HUES6 (cell line): Measurements from ENCODE around the gene CETP.

Experiments used
- H3K27ac ChIP-seq: 2 replicates; pipeline ENCODE4 v1.7.0; 2013; ENCODE audit warnings: low read depth, mild to moderate bottlenecking, low read length, inconsistent platforms
- H3K27me3 ChIP-seq: 2 replicates; pipeline ENCODE4 v1.6.1; 2013; ENCODE audit warnings: low read length; ENCODE audit not compliant: control insufficient read depth, insufficient read depth
- H3K36me3 ChIP-seq: 2 replicates; pipeline ENCODE4 v1.6.1; 2013; ENCODE audit warnings: low read length; ENCODE audit not compliant: control insufficient read depth, insufficient read depth
- H3K4me1 ChIP-seq: 2 replicates; pipeline ENCODE4 v1.6.1; 2013; ENCODE audit warnings: low read length; ENCODE audit not compliant: control insufficient read depth, insufficient read depth
- H3K4me3 ChIP-seq: 2 replicates; pipeline ENCODE4 v1.5.1; 2013; ENCODE audit warnings: low read depth, low read length
- H3K9ac ChIP-seq: one replicate; pipeline ENCODE4 v1.6.1; 2013; ENCODE audit warnings: mild to moderate bottlenecking, low read length
- H3K9me3 ChIP-seq: 2 replicates; pipeline ENCODE4 v1.6.1; 2013; ENCODE audit warnings: low read depth, low read length; ENCODE audit not compliant: control insufficient read depth, insufficient read depth

Gene CETP

DNA sequence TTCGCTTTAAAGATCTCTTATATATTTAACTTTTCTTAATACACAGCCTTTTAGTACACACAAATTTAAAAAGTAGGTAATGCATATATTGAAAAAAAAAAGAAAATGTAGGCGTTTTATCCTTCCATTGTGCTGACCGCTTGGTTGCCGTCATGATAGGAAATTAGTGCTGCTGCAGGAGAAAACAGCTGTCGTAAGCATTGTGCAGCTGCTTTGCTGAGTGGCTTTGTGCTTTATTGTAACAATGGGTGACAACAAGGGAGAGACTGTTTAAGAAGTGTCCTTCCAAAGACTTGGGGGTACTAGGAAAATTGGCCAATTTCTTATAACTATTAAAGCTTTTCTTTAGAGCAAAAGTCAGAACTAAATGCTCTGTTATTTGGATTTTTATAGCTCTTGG, 24.8 kb upstream of the CETP start:
- Histone ChIP-seq H3K9me3 (no peaks in the 10 kb centered on the region), H3K4me1 (0 out of 2 replicates have a peak, but pooled peaks cover 3% of the 10 kb centered on the region), H3K9ac (no peak overlapping the region), H3K4me3 (no peak overlapping the region), H3K27ac (no peak overlapping the region), H3K27me3 (no peaks in the 10 kb centered on the region), H3K36me3 (peaks cover 71% of the 10 kb centered on the region)

DNA sequence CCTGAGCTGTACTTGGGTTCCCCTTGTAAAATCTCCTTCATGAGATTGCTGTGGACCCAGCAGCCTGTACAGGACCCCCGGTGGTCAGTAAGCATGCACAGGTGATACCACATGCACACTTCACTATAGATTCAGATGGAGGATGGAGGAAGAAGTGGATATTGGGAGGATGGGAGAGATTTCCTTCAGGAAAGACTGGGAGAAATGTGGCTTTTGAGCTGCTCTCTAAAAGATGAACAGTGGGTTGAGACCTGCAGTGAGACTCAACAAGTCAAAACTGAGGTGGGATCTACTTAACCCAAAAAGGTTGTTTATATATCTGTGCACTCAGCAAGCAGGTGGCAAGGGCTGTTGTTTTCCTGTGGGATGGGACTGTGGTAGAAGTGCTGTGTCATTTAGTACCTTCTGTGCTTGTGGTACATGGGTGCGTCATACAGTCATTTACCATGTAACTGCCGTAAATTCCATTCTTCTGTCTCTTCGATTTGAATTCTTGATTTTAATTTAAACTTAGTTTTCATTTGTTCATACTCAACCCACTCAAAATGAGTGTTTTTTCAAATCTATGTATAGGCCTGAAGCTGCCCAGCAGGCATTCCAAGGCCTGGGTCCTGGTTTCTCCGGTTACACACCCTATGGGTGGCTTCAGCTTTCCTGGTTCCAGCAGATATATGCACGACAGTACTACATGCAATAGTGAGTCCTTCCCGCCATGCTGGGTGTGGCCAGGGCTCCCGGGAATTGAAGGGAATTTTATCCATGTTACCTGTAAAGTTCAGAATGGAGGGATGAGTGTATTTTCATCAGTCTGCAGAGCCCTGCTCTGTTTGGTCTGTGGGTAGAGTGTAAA, 22.9 kb upstream of the CETP start:
- H3K36me3 ChIP-seq, result peaks cover 90% of the 10 kb centered on the region
- H3K27me3 ChIP-seq, result no peaks in the 10 kb centered on the region
- no peak overlapping the region for H3K27ac ChIP-seq
- H3K4me1 ChIP-seq, result 0 out of 2 replicates have a peak, but pooled peaks cover 3% of the 10 kb centered on the region
- H3K4me3 ChIP-seq, result no peak overlapping the region
- no peaks in the 10 kb centered on the region for H3K9me3 ChIP-seq
- H3K9ac ChIP-seq, result no peak overlapping the region

DNA sequence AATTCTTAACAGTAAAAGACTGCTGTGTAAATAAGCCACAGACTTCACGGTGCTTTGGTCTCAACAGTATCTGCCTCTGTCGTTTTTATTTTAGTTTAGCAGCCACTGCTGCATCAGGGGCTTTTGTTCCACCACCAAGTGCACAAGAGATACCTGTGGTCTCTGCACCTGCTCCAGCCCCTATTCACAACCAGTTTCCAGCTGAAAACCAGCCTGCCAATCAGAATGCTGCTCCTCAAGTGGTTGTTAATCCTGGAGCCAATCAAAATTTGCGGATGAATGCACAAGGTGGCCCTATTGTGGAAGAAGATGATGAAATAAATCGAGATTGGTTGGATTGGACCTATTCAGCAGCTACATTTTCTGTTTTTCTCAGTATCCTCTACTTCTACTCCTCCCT, 21.9 kb upstream of the CETP start:
- Histone ChIP-seq H3K27ac (no peak overlapping the region), H3K4me1 (no peaks in the 10 kb centered on the region), H3K9ac (no peak overlapping the region), H3K27me3 (no peaks in the 10 kb centered on the region), H3K4me3 (no peak overlapping the region), H3K9me3 (no peaks in the 10 kb centered on the region), H3K36me3 (peaks cover 98% of the 10 kb centered on the region)

DNA sequence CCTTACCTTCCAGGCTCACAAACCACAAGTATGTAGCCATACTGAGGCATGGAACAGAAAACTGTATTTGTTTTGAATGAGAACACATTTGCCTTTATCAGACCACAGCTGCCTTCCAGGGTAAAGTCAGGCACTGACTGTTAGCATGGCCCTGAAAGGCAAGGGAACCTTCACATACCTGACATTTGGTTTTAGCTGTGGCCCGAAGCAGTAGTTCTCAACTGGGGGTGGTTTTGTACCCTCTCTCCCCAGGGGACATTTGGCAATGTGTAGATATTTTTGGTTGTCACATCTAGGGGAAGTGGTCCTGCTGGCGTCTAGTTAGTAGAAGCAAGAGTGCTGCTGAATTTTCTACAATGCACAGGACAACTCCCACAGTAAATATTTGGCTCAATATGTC, 20.7 kb upstream of the CETP start:
- Histone ChIP-seq H3K27ac (no peak overlapping the region), H3K36me3 (peaks cover 94% of the 10 kb centered on the region), H3K4me1 (no peaks in the 10 kb centered on the region)

DNA sequence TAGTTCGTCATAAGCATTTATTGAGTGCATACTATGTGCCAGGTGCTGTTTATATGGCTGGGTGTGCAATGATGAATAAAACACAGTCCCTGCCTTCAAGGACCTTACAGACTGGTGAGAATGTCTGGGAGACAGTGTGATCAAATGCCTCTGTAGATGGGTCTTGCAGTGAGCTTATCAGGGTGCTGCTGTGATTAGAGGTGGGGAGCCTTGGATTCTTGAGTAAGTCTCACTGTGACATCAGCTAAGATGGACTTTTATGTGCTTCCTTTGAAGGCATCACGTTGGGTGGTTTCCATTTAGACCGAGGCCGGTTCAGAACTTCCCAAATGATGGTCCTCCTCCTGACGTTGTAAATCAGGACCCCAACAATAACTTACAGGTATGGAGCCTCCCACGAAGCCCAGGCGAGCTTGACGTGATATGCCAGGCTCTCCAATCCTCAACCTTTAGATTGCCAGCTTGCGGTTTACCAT, 19.9 kb upstream of the CETP start:
- Histone ChIP-seq H3K4me3 (no peak overlapping the region), H3K9me3 (no peaks in the 10 kb centered on the region), H3K27ac (no peak overlapping the region), H3K36me3 (peaks cover 86% of the 10 kb centered on the region), H3K27me3 (no peaks in the 10 kb centered on the region), H3K9ac (no peak overlapping the region), H3K4me1 (no peaks in the 10 kb centered on the region)

More for the DNA sequence above, 20.7 kb upstream of the CETP start:
- H3K4me3 ChIP-seq, result no peak overlapping the region
- no peaks in the 10 kb centered on the region for H3K9me3 ChIP-seq
- no peak overlapping the region for H3K9ac ChIP-seq
- H3K27me3 ChIP-seq, result no peaks in the 10 kb centered on the region

DNA sequence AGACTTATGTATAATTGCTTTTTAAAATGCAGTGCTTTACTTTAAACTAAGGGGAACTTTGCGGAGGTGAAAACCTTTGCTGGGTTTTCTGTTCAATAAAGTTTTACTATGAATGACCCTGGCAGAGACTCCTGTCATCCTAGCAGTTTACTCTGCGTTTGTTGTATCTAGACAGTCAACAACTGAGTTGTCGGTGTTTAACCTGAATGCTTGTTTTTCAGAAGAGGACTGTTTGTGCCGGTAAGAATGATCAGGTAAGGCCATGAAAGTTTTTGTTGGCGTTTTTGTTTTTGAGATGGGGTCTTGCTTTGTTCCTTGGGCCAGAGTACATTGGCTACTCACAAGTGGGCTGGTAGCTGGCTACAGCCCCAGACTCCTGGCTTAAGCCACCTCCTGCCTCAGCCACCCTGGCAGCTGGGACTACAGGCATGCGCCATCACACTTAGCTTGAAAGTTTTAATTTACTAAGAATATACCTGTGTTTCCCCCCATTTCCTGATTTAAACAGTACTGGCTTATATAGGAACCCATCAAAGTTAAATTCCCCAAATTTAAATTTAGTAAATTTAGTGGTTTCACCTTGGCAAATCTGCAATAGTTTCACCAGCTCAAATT, 17.9 kb upstream of the CETP start:
- H3K9ac ChIP-seq, result no peak overlapping the region
- no peak overlapping the region for H3K4me3 ChIP-seq
- H3K9me3 ChIP-seq, result no peaks in the 10 kb centered on the region
- peaks cover 67% of the 10 kb centered on the region for H3K36me3 ChIP-seq
- H3K4me1 ChIP-seq, result 0 out of 2 replicates have a peak, but pooled peaks cover 5% of the 10 kb centered on the region
- H3K27me3 ChIP-seq, result no peaks in the 10 kb centered on the region
- H3K27ac ChIP-seq, result no peak overlapping the region

DNA sequence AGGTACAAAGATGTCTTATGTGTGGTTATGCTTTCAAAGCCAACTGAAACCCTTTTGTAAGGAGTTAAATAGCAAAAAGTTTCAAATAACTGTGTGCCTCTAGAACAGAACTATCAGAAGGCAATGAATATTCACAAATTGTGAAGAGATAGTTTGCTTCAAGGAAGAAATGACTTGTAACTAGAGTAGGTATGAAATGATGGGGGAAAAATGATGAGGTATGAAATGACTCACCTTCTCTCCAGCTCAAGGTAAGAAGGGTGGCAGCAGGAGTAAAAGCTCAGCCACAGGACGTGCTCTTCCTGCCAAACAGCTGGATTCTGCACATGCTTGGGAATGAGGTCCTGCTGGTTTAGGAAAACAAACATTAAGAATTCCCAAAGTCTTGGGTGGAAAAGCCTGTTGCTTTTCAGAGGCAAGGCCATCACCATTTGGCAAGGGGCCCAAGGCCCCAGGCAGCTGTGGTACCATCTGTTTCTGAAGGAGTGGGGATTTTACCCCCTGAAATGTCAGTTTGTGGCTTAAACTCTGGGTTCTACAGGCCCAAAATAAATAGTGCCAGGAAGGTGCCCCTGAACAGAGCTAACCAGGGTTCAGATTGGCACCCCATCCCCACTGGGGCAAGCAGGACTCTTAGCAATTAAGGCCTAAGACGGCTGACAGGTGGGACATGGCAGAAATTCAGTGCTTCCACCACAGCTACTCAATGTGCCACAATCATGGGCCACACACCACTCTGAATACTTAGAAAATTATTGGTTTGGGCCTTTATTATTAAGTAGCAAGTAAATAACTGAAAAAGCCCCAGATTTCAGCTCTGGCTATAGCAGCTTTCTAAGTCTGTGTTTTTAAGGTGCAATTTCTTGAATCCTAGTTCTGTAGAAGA, 16.6 kb upstream of the CETP start:
- H3K9ac ChIP-seq, result no peak overlapping the region

DNA sequence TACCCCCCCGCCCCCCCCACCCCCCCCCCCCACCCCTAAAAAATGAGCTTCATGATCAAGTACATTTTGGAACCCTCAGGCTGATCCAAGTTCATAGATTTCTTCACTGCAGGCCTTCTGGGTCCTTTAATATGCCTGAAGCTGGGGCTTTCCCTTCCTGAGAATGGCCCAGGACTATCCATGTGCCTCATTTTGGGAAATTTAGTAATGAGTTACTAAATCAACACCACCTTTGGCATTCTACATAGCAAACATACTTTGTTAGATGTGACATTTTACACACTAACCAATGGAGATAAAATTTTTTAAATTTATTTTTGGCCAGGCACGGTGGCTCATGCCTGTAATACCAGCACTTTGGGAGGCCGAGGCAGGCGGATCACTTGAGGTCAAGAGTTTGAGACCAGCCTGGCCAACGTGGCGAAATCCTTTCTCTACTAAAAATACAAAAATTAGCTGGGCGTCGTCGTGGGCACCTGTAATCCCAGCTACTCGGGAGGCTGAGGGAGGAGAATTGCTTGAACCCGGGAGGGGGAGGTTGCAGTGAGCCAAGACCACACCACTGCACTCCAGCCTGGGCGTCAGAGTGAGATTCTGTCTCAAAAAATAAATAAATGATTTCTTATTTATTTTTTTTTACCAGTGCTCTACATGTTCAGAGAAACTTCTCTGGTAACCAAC, 15.8 kb upstream of the CETP start:
- H3K27me3 ChIP-seq, result no peaks in the 10 kb centered on the region
- no peak overlapping the region for H3K4me3 ChIP-seq
- H3K36me3 ChIP-seq, result peaks cover 45% of the 10 kb centered on the region
- H3K9ac ChIP-seq, result no peak overlapping the region
- H3K27ac ChIP-seq, result no peak overlapping the region
- no peaks in the 10 kb centered on the region for H3K9me3 ChIP-seq
- H3K4me1 ChIP-seq, result 0 out of 2 replicates have a peak, but pooled peaks cover 5% of the 10 kb centered on the region

More for the DNA sequence above, 16.6 kb upstream of the CETP start:
- Histone ChIP-seq H3K4me1 (0 out of 2 replicates have a peak, but pooled peaks cover 5% of the 10 kb centered on the region), H3K27me3 (no peaks in the 10 kb centered on the region), H3K4me3 (no peak overlapping the region), H3K27ac (no peak overlapping the region), H3K9me3 (no peaks in the 10 kb centered on the region), H3K36me3 (peaks cover 53% of the 10 kb centered on the region)

DNA sequence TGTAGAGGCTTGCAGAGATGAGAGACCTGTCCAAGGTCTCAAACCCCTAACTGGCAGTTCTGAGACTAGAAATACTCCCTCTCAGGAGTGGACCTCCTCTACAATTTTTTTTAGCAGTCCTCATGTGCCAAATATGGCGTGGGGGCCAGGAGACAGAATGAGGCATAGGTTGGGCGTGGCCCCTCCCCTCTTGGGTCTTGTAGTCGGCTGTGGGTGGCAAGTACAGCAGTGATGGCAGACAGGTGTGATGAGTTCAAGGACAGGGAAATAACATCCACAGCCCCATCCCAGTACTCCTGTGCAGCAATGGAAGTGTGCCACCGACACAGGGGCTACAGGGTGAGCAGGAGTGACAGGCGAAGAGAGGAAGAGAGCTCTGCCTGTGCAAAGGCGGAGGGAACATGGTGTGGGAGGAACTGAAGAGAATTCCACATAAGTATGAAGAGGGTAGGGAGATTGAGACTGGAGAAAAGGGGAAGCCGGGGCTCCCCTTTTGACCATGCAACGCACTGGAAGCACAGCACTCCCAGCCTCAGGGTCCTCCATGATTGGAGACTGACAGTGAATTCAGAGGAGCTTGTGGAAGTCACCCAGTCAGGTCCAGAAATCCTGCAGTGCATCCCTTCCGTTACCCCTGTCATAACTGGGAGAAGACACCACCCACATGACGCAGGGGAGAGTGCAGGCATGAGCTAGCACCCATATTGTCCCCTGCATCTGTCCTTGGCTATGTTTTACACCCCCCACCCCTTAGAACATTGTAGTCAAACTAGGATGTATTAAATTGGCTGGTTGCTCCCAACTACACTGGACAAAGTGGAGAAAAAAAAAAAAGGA, 14.8 kb upstream of the CETP start:
- Histone ChIP-seq H3K27ac (no peak overlapping the region), H3K27me3 (no peaks in the 10 kb centered on the region), H3K4me3 (no peak overlapping the region)

DNA sequence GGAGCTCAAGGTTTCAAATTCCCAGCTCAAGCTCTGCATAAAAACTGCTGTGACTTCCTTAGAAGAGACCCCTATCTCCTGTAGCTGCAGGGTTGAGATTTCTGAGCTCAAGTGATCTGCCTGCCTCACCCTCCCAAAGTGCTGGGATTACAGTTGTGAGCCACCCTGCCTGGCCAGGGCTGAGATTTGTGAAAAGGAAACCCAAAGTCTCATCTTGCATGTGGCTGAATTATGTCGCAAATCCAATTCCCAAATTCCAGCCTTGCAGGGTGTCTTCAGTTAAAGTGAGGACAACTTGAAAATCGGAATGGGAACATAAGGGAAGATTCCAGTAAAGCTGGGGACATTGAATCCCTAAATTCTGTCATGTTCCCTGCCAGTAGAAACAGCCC, 14.2 kb upstream of the CETP start:
- Histone ChIP-seq H3K4me1 (0 out of 2 replicates have a peak, but pooled peaks cover 5% of the 10 kb centered on the region), H3K9me3 (no peaks in the 10 kb centered on the region), H3K27me3 (no peaks in the 10 kb centered on the region), H3K9ac (no peak overlapping the region), H3K4me3 (no peak overlapping the region), H3K27ac (no peak overlapping the region), H3K36me3 (peaks cover 30% of the 10 kb centered on the region)

More for the DNA sequence above, 14.8 kb upstream of the CETP start:
- Histone ChIP-seq H3K9ac (no peak overlapping the region), H3K9me3 (no peaks in the 10 kb centered on the region), H3K36me3 (peaks cover 36% of the 10 kb centered on the region), H3K4me1 (0 out of 2 replicates have a peak, but pooled peaks cover 5% of the 10 kb centered on the region)
